Activated CD8-positive, alpha-beta T cell treated with anti-CD3 and anti-CD28 coated beads for 36 hours (primary cell): ENCODE data around the gene ARID4A. TPM values are rescaled to one million over a fixed set of nuclear protein-coding genes. Genes with fewer than 3 reads are reported as not detected.

ENCODE experiments used
- ATAC-seq: fragments of 200-7000 bp; cut with Tn5 transposase; one replicate; pipeline ENCODE4 v1.10.0; 2021; ENCODE audit warnings: mild to moderate bottlenecking, moderate library complexity
- CTCF ChIA-PET: fragments of 350-600 bp; sonication (Branson Sonifier 250); formaldehyde crosslinking; loops from one replicate; lab custom pipeline; 2021; ENCODE audit warnings: antibody characterized with exemption; lab: Charles Lee
- POLR2A ChIA-PET: fragments of 350-600 bp; sonication (Branson Sonifier 250); formaldehyde crosslinking; loops from one replicate; lab custom pipeline; 2021; ENCODE audit warnings: antibody characterized with exemption; lab: Charles Lee
- DNase-seq: peaks from one replicate; pipeline ENCODE4 v3.0.0-alpha.2; 2020
- H3K27ac Mint-ChIP-seq: one replicate; pipeline ENCODE4 v1.8.0; 2021; ENCODE audit warnings: mild to moderate bottlenecking, mixed read lengths
- H3K27me3 Mint-ChIP-seq: one replicate; pipeline ENCODE4 v1.8.0; 2021; ENCODE audit warnings: mixed read lengths
- H3K36me3 Mint-ChIP-seq: one replicate; pipeline ENCODE4 v1.8.0; 2021; ENCODE audit warnings: low read depth, mixed read lengths
- H3K4me1 Mint-ChIP-seq: one replicate; pipeline ENCODE4 v1.8.0; 2021; ENCODE audit warnings: low read depth, mixed read lengths
- H3K4me3 Mint-ChIP-seq: one replicate; pipeline ENCODE4 v1.8.0; 2021; ENCODE audit warnings: mild to moderate bottlenecking, moderate library complexity, mixed read lengths
- H3K9me3 Mint-ChIP-seq: one replicate; pipeline ENCODE4 v1.8.0; 2021; ENCODE audit warnings: mixed read lengths
- intact Hi-C: fragments of 100-400 bp; cut with micrococcal nuclease; formaldehyde crosslinking; loops from one replicate; pipeline ENCODE4 v1.10.0; 2022
- total RNA-seq, 2 experiments: library from RNA; stranded (reverse); gene quantifications; one replicate each; pipeline ENCODE4 v1.2.3, GENCODE V29; 2021
- TF ChIP-seq, protein P1 (sequence below): fragments of 200-600 bp; IDR thresholded peaks from one replicate; pipeline ENCODE4 v1.8.0; 2022; ENCODE audit warnings: antibody characterized with exemption, mild to moderate bottlenecking

Gene ARID4A
- total RNA-seq, 2 experiments from 2014 or later = 22.1 to 22.4 TPM

DNA sequence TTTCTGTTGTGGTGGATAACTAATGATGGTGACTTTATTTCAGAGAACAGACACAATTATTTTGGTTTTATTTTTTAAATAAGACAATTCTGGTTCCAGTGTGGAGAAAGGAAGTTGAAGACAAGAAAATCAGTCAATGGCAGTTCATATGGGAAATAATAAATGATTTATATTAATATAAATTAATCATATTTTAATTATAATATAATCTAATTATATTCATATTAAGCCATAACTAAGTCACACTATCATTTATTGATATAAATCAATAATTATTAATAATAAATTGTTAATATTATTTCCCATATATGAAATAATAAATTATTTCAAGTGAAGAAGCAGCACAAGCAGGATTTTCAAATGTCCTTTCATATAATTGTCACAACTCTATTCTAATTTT is 100.1 kb downstream of the ARID4A start:
- ATAC-seq (no peak), DNase-seq (no peak)
- Mint-ChIP-seq H3K27ac (no peak overlapping the region), H3K36me3 (peaks cover 4% of the 10 kb centered on the region), H3K4me1 (peaks cover 8% of the 10 kb centered on the region), H3K9me3 (no peaks in the 10 kb centered on the region), H3K4me3 (no peak overlapping the region), H3K27me3 (no peaks in the 10 kb centered on the region)
- ChIA-PET POLR2A (interaction anchor here (1.0 kb wide), 1 partner anchor 9 kb away, joined by 4 read pairs; no protein-coding TSS in a partner anchor), CTCF (no interaction called here)
- TF ChIP-seq, protein P1, sequence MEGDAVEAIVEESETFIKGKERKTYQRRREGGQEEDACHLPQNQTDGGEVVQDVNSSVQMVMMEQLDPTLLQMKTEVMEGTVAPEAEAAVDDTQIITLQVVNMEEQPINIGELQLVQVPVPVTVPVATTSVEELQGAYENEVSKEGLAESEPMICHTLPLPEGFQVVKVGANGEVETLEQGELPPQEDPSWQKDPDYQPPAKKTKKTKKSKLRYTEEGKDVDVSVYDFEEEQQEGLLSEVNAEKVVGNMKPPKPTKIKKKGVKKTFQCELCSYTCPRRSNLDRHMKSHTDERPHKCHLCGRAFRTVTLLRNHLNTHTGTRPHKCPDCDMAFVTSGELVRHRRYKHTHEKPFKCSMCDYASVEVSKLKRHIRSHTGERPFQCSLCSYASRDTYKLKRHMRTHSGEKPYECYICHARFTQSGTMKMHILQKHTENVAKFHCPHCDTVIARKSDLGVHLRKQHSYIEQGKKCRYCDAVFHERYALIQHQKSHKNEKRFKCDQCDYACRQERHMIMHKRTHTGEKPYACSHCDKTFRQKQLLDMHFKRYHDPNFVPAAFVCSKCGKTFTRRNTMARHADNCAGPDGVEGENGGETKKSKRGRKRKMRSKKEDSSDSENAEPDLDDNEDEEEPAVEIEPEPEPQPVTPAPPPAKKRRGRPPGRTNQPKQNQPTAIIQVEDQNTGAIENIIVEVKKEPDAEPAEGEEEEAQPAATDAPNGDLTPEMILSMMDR = no peak
- intact Hi-C loops = loop anchor here (5.0 kb wide), 1 partner anchor 291 kb away; no protein-coding TSS in a partner anchor

DNA sequence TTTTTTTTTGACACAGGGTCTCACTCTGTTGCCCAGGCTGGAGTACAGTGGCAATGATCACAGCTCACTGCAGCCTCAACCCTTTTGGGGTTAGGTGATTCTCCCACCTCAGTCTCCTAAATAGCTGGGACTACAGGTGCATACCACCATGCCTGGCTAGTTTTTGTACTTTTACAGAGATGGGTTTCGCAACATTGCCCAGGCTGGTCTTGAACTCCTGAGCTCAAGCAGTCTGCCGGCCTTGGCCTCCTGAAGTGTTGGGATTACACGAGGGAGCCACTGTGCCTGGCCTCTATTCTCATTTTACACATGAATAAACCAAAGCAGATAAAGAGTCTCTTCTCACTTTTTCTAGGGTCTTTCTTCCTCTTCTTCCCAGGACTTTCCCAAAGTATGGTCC is 100.5 kb downstream of the ARID4A start:
- peaks cover 8% of the 10 kb centered on the region for H3K4me1 Mint-ChIP-seq
- ChIA-PET POLR2A (no interaction called here), CTCF (no interaction called here)
- H3K4me3 Mint-ChIP-seq = no peak overlapping the region
- intact Hi-C loops = loop anchor here (5.0 kb wide), 1 partner anchor 292 kb away; no protein-coding TSS in a partner anchor
- no peak overlapping the region for H3K27ac Mint-ChIP-seq
- ATAC-seq (no peak), DNase-seq (no peak)
- H3K36me3 Mint-ChIP-seq = peaks cover 4% of the 10 kb centered on the region
- no peaks in the 10 kb centered on the region for H3K9me3 Mint-ChIP-seq
- TF ChIP-seq, protein P1 = no peak
- no peaks in the 10 kb centered on the region for H3K27me3 Mint-ChIP-seq

DNA sequence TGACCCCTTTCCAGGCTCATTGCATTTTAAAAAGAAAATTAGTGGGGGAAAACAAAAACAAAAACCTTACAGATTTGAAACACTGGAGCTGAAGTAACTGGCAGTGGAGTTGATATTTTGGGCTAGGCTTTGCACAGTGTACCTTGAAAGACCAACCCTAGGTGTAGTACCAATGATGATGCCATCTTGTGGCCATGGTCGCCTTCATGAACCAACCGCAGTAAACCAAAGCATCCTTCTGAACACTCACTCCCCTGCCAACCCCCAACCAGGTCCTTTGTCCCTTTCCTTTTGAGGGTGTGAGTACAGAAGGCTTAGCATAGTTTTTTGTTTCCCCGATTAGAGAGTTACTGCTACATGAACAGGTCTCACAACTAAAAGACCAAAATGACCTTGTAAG is 103.2 kb downstream of the ARID4A start:
- intact Hi-C loops = no loop called here
- DNase-seq = no peak
- Mint-ChIP-seq H3K9me3 (no peaks in the 10 kb centered on the region), H3K27ac (no peak overlapping the region), H3K36me3 (peaks cover 2% of the 10 kb centered on the region), H3K4me1 (no peaks in the 10 kb centered on the region), H3K27me3 (no peaks in the 10 kb centered on the region), H3K4me3 (no peak overlapping the region)
- TF ChIP-seq, protein P1 = no peak
- POLR2A ChIA-PET = no interaction called here
- no peak for ATAC-seq
- CTCF ChIA-PET = no interaction called here

DNA sequence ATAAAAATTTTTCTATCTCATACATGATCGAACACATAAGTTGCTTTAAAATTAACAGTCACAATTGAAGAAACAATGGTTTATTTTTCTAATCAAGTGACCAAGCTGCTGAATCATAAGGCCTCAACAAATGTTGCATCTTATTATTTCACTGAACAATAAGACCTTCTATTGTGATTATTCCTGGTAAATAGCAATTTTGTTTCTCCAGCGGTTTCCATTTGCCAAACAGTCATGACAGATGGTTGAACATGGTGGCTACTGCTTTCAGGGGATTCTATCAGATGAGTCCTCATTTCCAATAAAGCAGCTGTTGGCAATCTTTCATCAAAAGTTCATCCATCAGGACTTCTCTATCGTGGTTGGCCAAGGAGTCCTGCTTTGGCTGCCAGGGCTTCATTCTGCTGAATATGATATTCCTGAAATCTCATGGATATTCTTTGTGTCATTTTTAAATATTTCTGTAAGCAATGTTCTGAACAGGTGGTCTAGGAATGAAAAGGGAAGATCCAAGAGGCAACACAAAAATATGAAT is 110.4 kb downstream of the ARID4A start:
- H3K9me3 Mint-ChIP-seq = no peaks in the 10 kb centered on the region
- H3K27ac Mint-ChIP-seq = no peak overlapping the region
- no peak overlapping the region for H3K4me3 Mint-ChIP-seq
- TF ChIP-seq, protein P1 = no peak
- POLR2A ChIA-PET = no interaction called here
- DNase-seq = no peak
- peaks cover 28% of the 10 kb centered on the region for H3K36me3 Mint-ChIP-seq
- no peaks in the 10 kb centered on the region for H3K27me3 Mint-ChIP-seq
- intact Hi-C loops = no loop called here
- CTCF ChIA-PET = interaction anchor here (0.9 to 2.4 kb wide), 2 partner anchors 13 to 93 kb away, joined by 3 to 8 read pairs; partner anchors contain the start of gene TOMM20L
- ATAC-seq = no peak
- no peaks in the 10 kb centered on the region for H3K4me1 Mint-ChIP-seq

DNA sequence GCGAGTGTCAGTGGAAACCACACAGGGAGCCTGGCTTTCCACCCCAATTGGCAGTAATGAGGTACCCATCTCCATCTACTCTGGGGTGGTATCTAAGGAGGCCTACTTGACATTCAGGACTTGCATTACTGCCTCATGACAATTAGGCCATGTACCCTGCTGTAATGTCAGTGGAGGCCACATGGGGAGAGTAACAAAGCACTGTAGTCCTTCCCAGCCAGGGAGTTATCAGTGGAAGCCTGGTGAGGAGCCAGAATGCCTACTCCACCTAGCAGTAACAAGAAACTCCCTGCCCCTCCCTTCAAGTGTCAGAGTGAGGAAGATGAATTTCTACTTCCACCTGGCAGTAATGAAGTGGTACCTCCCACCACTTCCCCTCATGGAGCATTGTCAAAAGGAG is 116.5 kb downstream of the ARID4A start:
- H3K4me3 Mint-ChIP-seq = no peak overlapping the region
- no peak for DNase-seq
- intact Hi-C loops = no loop called here
- H3K4me1 Mint-ChIP-seq = peaks cover 24% of the 10 kb centered on the region
- H3K27me3 Mint-ChIP-seq = no peaks in the 10 kb centered on the region
- no peak overlapping the region for H3K27ac Mint-ChIP-seq
- peaks cover 55% of the 10 kb centered on the region for H3K36me3 Mint-ChIP-seq
- H3K9me3 Mint-ChIP-seq = peaks cover 1% of the 10 kb centered on the region
- no peak for ATAC-seq
- ChIA-PET POLR2A (no interaction called here), CTCF (no interaction called here)
- TF ChIP-seq, protein P1 = no peak
